Stimulated activated CD4-positive, alpha-beta T cell treated with anti-CD3 and anti-CD28 coated beads, Interleukin-12 subunit alpha, Interleukin-12 subunit beta, amount 100 ng/mL, for 48 hours (primary cell): ENCODE data around the gene IWS1.
A peak's percentile ranks its signal among the peaks of the same experiment; 100 is the strongest.
"Not testable (repeated sequence)": the region's sequence is repeated elsewhere in the genome, so short reads cannot be mapped to it uniquely, and the experiment has no call there.

Source experiments
- DNase-seq, 3 donors: peaks; one replicate each; pipeline ENCODE4 v3.0.0-alpha.2; 2020; ENCODE audit warnings: low read depth in 2 of 3, low spot score in 1 of 3

IWS1 gene

DNA sequence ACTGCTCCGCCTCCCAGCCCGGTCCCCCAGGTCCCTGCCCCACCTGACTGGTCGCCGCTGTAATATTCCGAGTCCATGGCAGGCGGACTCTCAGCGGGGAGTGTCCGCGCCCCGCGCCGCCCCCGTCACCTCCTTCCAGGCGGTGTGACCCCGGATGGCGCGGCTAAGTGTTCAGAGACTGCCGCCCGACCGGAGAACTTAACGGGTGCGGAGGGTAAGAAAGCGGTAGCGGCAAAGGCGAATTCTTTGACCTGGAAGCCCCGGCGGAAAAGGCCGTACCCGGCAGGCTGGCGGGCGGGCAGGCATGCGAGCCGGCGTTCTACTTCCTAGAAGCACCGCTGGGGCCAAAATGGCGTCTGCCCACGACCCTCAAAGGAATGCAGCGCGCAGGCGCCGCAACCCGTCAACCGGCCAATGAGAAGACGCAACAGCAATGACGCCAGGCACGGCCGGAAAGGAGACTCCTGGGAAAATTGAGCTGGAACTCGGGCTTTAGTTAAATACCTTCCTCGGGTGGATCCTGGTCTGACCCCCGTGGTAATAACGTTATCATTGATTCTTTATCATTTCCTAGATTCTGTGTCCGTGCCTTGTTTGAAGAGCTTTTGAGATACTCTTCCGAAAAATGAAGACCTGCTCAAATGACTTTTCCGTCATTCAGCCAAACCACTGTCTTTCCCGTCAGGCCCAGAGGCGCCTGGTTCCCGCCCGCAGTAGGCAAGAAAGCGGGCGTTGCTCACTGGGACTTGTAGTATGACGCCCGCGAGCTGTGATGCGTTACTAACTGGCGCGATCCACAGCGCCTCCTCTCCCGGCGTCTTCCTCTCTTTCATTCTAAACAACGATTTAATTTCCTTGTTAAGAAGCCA, at the start of gene IWS1:
Gene IWS1, minus strand, starts transcription at position 358 of the 869 bp plus-strand sequence. Its CDS starts 281 bp downstream, at position 77.
- DNase-seq = peak; percentile 80 to 89 (median 88)

DNA sequence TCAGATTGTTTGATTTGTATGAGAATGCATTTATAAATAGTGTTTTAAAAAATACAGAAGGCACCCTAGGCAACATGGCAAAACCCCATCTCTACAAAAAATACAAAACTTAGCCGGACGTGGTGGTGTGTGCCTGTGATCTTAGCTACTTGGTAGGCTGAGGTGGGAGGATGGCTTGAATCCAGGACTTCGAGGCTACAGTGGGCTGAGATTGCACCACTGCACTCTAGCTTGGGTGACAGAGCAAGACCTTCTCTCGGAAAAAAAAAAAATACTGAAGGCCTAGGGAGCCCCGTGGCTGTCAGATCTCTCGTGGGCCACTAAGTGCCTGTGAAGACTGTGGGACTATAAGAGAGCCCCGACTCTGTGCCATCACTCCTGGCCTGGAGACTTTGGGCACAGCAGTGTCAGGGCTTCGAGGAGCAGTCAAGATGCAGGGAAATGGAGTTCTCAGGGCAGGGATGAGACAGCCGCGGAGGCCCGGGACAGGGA, 49.7 kb upstream of the IWS1 start:
- DNase-seq = no peak

DNA sequence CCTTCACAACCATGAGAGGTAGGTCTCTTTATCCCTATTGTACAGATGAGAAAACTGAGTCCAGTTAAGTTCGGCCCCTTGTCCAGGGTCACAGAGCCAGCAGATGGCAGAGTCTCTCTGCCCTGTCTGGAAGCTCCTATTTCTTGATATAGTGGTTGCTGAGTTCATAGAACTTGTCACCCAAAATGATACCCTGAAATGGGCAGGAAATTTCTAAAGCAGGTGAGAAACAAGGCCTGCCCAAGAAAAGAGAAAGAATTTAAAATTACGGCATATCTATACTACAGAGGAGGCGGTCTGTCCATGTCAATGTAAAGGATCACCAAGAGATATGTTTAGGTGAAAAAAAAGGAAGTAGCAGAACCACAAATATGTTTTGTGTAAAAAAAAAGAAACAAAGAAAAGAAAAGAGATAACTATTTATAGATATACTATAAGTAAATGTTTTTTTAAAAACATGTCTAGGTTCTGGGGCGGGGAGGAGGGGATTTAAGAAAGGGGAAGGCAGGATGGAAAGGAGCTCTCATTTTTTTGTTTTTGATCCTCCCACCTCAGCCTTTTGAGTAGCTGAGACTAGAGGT, 49.0 kb upstream of the IWS1 start:
- no peak for DNase-seq

DNA sequence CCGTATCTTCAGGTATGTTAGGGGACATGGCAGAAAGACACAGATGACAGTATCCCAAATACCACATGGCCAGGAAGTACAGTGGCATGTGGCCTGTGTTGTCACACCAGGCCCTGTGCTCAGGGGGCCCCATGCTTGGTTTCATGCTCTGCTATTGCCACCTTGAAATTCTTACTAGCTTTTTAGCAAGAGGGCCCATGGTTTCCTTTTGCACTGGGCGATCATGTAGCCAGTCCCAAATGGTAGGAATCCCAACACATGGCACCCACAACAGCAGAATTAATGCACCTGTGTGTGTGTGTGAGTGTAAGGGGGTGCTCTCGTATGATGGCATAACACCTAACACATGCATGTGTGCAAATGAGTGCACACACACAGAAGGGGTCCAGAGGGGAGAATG, 48.4 kb upstream of the IWS1 start:
- DNase-seq = no peak

DNA sequence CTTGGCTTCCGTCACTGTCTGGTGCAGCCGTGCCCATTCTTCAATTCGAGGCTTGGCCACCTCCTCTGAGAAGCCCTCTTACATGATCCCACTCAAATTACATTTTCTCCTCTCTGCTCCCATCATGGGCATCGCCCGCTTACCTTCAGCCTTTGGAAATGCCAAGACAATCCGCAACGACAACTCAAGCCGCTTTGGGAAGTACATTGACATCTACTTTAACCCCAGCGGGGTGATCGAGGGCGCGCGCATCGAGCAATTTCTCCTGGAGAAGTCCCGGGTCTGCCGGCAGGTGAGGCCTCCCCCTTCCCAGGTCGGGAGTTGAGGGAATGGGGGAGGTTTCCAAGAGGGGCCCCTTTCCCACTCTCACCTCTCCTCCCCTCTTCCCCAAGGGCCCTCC, 47.5 kb upstream of the IWS1 start:
- DNase-seq = no peak

DNA sequence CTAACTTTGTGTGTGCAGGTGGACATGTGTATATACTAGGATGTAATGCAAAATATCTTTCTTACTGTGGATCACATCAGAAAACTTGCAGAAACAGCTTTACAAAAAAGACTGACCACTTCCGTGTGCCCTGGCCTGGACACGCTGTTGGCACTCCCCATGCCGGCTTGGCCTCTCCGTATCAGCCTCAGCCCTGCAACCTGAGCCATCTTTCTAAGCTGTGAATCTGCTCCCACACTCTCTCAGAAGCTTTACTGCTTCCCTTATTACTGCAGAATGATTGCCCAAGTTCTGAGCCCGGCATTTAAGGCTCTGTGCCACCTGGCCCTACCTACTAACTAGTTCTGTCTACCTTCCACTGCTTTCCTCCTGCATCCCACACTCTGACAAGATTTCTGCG, 47.0 kb upstream of the IWS1 start:
- no peak for DNase-seq

DNA sequence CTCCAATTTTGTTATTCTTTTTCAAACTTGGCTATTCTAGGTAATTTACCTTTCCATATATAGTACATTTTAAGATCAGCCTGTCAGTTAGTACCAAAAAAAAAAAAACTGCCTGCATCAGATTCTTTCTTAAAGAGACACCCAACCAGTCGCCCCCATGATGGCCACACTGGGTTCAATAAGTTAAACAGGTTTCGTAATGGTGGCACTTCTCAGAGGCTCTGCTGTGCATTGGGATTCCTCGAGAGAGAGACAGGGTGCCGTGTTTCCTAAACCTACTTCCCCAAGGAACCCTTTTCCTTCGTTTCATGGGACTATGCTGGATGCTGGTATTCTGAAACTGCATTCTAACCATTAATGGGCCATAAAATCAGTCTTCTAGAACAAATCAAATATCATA, 46.6 kb upstream of the IWS1 start:
- DNase-seq = no peak

DNA sequence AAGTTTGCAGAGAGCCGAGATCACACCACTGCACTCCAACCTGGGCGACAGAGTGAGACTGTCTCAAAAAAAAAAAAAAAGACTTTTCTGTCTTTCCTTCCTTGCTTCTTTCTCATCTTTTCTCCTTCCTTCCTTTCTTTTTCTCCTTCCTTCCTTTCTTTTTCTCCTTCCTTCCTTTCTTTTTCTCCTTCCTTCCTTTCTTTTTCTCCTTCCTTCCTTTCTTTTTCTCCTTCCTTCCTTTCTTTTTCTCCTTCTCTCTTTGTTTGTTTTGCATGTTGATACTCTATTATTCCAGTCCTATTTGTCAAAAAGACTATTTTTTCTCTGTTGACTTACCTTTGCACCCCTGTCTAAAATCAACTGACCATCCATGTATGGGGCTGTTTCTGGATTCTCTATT, 46.1 kb upstream of the IWS1 start:
- not testable (repeated sequence) for DNase-seq

DNA sequence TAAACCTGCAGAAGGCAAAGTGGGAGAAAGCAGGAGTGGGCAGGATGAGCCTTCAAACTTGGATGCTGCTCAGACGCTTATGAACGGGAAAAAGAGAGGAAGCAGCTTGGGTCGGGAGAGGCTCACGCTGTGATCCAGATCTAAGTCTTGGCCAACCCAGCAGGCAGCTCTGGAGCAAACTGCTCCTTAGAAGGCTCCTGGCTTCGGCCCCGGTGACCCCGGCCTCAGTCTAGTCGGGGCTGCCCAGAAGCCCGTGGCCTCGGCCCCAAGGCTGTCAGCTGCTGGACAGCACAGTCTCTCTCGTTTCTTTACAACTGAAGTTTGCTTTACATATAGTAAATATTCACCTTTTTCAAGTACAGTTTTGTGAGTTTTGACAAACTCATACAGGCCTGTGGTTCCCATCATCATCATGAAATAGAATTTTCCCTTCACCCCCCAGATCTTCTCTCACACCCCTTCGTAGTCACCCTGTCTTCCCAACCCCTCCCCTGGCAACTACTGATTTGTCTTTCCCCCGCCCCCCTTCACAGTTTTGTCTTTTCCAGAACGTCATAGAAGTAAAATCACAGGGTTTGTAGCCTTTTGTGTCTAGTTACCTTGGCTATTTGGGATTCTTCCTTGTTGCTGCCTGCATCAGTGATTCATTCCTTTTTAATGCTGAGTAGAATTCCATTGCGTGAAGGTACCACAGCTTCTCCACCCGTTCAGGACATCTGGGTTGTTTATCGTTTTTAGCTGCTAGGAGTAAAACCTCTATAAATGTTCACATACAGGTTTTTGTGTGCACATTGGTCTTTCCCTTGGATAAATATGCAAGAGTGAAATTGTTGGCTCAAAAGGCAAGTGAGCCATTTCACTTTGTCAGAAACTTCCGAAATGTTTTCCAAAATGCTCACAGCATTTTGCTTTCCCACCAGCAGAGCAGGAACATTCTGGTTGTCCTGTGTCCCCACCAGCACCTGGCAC, 44.3 kb upstream of the IWS1 start:
- no peak for DNase-seq

DNA sequence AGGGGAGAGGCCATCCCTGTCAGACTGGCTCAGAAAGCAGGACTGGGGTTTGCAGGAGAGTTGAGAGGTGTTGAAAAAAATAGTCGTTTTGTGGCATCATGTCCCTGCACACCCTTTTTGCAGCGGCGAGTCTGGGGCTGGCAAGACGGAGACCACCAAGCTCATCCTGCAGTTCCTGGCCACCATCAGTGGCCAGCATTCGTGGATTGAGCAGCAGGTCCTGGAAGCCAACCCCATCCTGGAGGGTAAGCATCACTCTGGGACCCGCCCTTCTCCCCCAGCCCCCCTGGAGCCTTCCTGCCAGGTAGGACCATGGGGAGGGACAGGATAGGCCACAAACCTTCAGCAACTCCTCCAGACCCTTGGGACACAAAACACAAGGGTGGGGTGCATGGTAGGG, 43.4 kb upstream of the IWS1 start:
- DNase-seq = no peak

DNA sequence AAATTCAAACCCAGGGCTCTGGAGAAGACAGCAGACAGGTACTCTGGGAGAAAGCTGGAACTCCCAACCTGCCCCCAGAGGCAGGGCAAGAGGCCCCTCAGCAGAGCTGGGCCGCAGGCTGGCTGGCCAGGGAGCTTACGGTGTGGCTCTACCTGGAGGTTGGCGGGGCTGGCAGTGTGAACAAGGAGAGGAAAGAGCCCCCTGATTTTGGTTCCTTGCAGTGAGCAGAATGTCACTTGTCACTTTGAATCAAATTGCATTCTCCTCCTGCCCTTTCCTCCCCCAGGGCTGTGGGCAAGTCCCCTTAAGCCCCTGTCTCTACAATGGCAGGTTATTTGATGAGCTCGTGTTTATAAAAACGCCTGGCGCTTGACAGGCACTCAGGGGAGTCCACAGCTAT, 41.8 kb upstream of the IWS1 start:
- DNase-seq = no peak

DNA sequence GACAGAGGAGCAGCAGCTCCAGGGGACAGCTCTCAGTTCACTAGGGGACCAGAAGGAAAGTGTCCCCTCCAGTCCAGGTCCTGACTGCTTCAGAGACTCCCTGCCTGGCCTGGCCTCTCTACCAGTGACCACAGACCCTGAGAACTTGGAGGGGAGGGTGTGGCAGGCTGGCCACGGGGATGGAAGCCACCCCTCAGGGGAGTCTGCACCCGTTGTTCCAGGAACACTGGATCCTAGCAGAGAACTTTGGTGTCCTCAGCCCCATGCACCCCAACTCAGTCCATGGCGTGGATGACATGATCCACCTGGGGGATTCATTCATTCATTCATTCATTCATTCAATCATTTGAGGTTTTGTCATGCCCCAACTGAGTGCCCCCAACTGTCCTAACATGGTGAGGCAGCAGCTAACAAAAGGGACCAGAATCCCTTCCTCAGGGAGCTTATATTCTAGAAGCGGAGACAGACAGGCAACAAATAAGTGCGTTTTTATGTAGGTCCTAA, 41.1 kb upstream of the IWS1 start:
- no peak for DNase-seq

DNA sequence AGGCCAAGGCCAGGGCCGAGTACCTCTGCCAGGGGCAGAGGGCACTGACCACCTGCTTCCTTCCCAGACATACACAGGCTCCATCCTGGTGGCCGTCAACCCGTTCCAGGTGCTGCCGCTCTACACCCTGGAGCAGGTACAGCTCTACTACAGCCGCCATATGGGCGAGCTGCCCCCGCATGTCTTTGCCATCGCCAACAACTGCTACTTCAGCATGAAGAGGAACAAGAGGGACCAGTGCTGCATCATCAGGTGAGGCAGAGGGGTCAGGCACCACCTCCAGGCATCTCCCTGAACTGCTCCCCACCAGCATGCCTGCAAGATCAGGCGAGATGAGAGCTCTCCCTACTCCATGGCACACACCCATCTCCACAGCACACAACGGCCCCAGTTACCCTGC, 40.3 kb upstream of the IWS1 start:
- DNase-seq = no peak

DNA sequence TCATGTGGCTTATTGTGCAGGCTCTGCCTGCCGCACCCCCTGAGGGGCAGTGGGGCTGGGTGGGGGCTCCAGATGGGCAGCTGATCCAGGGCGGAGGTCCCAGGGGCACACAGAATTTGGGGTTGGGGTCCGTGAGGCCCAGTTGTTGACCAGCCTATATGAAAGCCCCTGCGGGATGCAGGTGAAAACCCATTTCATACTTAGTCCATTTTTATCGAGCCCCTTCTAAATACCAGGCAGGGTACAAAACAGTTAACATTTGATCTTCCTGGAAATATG, 39.8 kb upstream of the IWS1 start:
- DNase-seq = no peak

DNA sequence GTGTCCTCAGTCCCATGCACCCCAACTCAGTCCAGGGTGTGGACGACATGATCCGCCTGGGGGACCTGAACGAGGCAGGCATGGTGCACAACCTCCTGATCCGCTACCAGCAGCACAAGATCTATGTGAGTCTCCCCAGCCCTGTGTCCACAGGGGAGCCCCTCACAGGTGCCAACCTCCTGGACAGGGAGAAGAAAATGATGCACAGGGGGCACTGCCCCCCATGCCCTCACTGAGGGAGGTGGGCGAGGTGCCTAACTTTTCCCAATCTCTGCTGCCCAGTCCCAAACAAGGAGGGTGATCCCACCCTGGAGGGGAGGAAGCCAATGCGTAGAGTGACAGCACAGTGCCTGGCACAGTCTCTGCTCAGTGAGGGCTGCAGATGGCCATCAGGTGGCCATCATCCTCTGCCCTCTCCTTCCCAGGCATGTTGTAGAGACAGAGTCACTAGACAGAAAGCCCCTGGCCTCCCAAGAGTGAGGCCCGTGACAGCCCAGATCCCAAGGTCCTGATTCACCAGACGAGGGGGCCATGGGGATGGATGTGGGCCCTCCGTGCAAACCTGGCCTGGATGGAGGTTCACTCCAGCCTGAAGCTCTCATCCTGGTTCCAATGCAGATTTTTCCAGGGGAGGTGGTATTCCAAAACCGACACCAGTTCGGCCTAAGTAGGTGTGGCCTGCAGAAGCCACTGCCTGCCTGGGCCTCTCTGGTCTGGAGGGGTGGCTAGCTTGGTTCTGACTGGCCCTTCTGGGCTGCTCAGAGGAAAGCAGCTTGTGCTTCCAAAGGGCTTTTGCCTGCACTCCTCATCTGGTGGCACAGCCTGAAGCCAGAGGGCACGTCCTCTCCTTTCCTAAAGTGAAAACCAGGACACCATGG, 39.2 kb upstream of the IWS1 start:
- DNase-seq = no peak

DNA sequence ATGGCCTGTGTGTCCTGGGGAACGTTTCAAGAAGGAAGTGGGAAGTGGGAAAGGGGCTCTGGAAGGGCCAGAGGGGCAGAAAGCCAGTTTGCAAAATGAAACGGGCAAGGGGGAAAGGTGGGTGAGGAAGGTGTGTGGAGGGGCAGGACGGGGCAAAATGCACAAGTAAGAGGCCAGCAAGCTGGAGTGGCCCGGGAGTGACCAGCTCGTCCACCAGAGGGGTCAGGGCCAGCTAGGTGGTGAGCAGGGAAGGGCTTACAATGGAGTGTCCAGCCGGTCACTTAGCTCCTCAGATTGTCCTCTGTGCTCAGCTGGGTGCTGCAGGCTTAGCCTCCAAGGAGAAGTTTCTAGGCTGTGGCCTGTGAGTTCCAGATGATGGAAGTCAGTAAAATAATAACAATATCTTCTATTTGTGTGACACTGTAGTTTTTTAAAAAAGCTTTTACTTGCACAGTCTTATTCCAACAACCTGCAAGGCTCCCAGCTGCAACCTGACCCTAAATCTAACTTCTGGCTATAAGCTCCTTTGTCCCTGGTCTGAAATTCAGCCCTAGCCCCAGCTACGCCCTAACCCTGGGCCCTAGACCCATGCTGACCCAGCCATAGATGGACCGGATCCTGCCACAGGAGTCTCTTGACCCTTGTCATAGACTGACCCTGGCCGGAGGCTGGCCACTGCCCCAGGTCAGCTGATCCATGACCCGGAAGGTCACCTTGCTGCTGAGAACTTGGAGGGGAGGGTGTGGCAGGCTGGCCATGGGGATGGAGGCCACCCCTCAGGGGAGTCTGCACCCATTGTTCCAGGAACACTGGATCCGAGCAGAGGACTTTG, 38.4 kb upstream of the IWS1 start:
- no peak for DNase-seq

DNA sequence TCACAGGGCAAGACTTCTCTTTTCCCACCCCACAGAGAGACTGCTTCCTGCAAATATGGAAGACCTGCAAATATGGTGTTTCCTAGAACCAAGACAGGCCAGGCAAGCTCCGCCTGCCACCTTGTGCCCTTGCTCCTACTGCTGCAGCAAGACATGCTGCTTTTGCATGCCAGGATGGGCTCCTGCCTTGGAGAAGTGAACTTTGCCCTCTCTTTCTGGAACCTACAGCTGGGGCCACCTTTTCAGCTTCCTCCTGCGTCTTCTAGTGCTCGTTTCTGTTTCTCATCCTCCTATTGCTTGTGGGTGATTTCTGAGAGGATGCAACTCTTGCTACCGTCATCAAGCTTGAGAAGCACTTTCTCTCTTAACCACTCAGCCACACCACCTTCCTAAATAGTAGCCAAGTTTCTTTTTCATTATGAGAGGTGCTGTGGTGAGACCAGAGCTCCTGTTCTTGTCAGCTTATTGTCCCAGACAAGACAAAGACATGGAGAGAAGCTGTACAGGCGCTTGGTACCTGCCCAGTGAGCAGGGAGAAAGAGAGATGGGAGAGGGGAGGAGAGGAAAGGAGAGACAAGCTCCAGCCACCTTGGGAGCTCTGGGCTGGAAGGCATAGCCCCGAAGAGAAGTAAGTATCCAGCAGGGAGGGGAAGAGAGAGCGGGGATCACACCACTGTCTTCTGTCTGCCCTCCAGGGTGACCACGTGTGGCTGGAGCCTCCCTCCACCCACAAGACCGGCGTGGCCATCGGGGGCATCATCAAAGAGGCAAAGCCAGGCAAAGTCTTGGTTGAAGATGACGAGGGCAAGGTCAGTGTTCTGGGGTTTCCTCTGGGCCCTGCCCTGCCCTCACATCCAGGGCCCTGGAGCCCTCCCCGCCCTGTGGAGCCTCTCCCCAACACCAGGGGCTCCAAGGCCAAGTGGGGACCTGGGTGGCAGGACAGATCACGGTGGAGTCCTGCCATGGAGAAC, 37.5 kb upstream of the IWS1 start:
- DNase-seq = peak in 2 of 3 donors; percentile 1 to 27

DNA sequence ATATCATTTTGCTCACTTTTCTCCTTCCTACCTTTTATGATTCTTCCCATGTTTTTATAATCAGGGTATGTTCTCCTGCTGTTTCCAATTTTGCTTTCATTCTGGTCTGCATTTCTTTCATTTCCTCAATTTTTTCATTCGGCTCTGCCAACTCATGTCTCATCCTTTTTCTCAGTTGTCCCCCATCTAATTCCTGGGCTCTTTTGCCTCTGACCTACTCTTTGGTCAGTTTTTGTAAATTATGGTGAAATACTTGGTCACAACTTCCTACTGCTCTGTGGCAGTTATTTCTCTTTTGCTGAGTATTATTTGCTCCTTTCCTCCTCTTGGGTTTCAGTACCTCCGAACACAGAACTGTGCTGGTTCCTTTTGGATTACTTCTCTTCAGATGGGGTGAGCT, 36.6 kb upstream of the IWS1 start:
- no peak for DNase-seq

DNA sequence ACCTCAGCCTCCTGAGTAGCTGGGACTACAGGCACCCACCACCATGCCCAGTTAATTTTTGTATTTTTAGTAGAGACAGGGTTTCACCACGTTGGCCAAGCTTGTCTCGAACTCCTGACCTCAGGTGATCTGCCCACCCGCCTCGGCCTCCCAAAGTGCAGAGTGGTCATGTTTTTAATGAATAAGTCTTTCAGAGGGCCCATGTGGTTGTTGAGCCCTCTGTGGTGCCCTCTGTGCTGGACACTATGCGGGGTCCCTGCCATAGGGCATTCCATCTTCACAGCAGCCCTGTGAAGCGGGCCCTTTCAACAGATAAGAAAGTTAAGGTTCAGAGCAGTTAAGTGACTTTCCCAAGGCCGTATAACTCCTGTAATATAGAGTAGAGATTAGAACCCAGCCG, 35.1 kb upstream of the IWS1 start:
- DNase-seq = no peak
